HCT116 (cell line): ENCODE results near the gene YDJC. TPM values are rescaled to one million over a fixed set of nuclear protein-coding genes. Genes with fewer than 3 reads are reported as not detected.

ENCODE experiments used
- ATAC-seq: fragments of 200-7000 bp; cut with Tn5 transposase; 2 replicates; pipeline ENCODE4 v1.9.1; 2020; ENCODE audit warnings: mild to moderate bottlenecking, moderate library complexity
- BruUV-seq: library from RNA; stranded (reverse); fragments of 400-500 nt; replicated peaks from 2 replicates; lab custom pipeline; 2021; lab: Mats Ljungman, UMichigan
- CTCF ChIA-PET: fragments of 300-600 bp; sonication (Branson Sonifier 250); formaldehyde crosslinking; loops from one replicate; lab custom pipeline; 2021; ENCODE audit warnings: antibody characterized with exemption; lab: Charles Lee
- POLR2A ChIA-PET: fragments of 300-600, 350-600 bp; sonication (Branson Sonifier 250); formaldehyde crosslinking; loops from one replicate; lab custom pipeline; 2021; ENCODE audit warnings: antibody characterized with exemption; lab: Charles Lee
- RAD21 ChIA-PET, 2 experiments: fragments of 300-600 bp; sonication (Branson Sonifier 250); formaldehyde crosslinking; loops; one replicate each; lab custom pipeline; 2023; ENCODE audit warnings: low total read pairs in 2 of 2; ENCODE audit not compliant: uncharacterized antibody in 2 of 2, unreplicated experiment in 2 of 2, low non-redundant PET in 1 of 2; lab: Charles Lee
- DNase-seq: peaks from one replicate; pipeline ENCODE4 v3.0.0-alpha.2; 2010; ENCODE audit warnings: low read depth, low spot score
- H2AFZ ChIP-seq: fragments of 200-600 bp; shearing (Covaris generic), sonication (generic); 2 replicates; pipeline ENCODE4 v1.6.1; 2017; ENCODE audit warnings: low read depth, mixed run types, mixed read lengths, antibody characterized with exemption, low read length; ENCODE audit not compliant: poor library complexity, severe bottlenecking
- H3K27ac ChIP-seq: 2 replicates; pipeline ENCODE4 v1.5.1; 2012; ENCODE audit warnings: low read depth, low read length
- H3K27me3 ChIP-seq: fragments of 200-600 bp; sonication (generic); 2 replicates; pipeline ENCODE4 v1.6.1; 2016; ENCODE audit warnings: mixed run types, low read length, mixed read lengths; ENCODE audit not compliant: insufficient read depth
- H3K36me3 ChIP-seq, 2 experiments: fragments of 200-500 bp in 1 of 2; fragments of 200-600 bp in 1 of 2; sonication (Bioruptor generic) in 1 of 2; sonication (generic) in 1 of 2; 2 replicates each; pipeline versions ENCODE4 v1.5.1 to v1.6.1; 2014 to 2016; ENCODE audit warnings: low read length in 2 of 2, inconsistent platforms in 1 of 2, mixed read lengths in 1 of 2, mixed run types in 1 of 2; ENCODE audit not compliant: insufficient read depth in 2 of 2, control insufficient read depth in 1 of 2
- H3K4me1 ChIP-seq, 2 experiments: fragments of 200-600 bp in 1 of 2; sonication (generic) in 1 of 2; 2 replicates each; pipeline versions ENCODE4 v1.5.1 to v1.6.1; 2012 to 2017; ENCODE audit warnings: low read length in 2 of 2, inconsistent platforms in 1 of 2, mild to moderate bottlenecking in 1 of 2, mixed read lengths in 1 of 2, mixed run types in 1 of 2, moderate library complexity in 1 of 2; ENCODE audit not compliant: insufficient read depth in 2 of 2, control insufficient read depth in 1 of 2
- H3K4me2 ChIP-seq: fragments of 200-600 bp; sonication (generic); 2 replicates; pipeline ENCODE4 v1.6.1; 2017; ENCODE audit warnings: mixed run types, low read length, mixed read lengths
- H3K4me3 ChIP-seq, 2 experiments: fragments of 200-600 bp in 1 of 2; sonication (generic) in 1 of 2; replicated peaks in 1 of 2; 2 replicates each; pipeline ENCODE4 v1.5.1; 2011 to 2016; ENCODE audit warnings: low read length in 2 of 2, control low read depth in 1 of 2, low read depth in 1 of 2, mild to moderate bottlenecking in 1 of 2, mixed read lengths in 1 of 2, mixed run types in 1 of 2
- H3K79me2 ChIP-seq: fragments of 200-600 bp; sonication (generic); 2 replicates; pipeline ENCODE4 v1.6.1; 2017; ENCODE audit warnings: mild to moderate bottlenecking, mixed run types, low read length, moderate library complexity, mixed read lengths; ENCODE audit not compliant: insufficient read depth
- H3K9ac ChIP-seq: fragments of 200-600 bp; sonication (generic); 2 replicates; pipeline ENCODE4 v1.6.1; 2016; ENCODE audit warnings: low read length, mixed read lengths
- H3K9me2 ChIP-seq: fragments of 200-600 bp; sonication (generic), shearing (Covaris generic); 2 replicates; pipeline ENCODE4 v1.6.1; 2017; ENCODE audit warnings: mixed run types, mild to moderate bottlenecking, moderate library complexity; ENCODE audit not compliant: insufficient read depth
- H3K9me3 ChIP-seq, 2 experiments: fragments of 200-500 bp in 1 of 2; fragments of 200-600 bp in 1 of 2; sonication (Bioruptor generic) in 1 of 2; sonication (generic) in 1 of 2; 2 replicates each; pipeline ENCODE4 v1.6.1; 2014 to 2017; ENCODE audit warnings: low read length in 2 of 2, mixed read lengths in 2 of 2, inconsistent platforms in 1 of 2, low read depth in 1 of 2, mild to moderate bottlenecking in 1 of 2, mixed run types in 1 of 2, moderate library complexity in 1 of 2; ENCODE audit not compliant: control insufficient read depth in 1 of 2, insufficient read depth in 1 of 2
- H4K20me1 ChIP-seq: fragments of 200-600 bp; sonication (generic), shearing (Covaris generic); 2 replicates; pipeline ENCODE4 v1.6.1; 2017; ENCODE audit warnings: mixed run types, mild to moderate bottlenecking, moderate library complexity; ENCODE audit not compliant: insufficient read depth
- CBX3 ChIP-seq: IDR thresholded peaks from 2 replicates; pipeline ENCODE4 v1.6.1; 2012; ENCODE audit warnings: low read depth
- EGR1 ChIP-seq: IDR thresholded peaks from 2 replicates; pipeline ENCODE4 v1.6.1; 2012; ENCODE audit warnings: low read depth
- ELF1 ChIP-seq: IDR thresholded peaks from 2 replicates; pipeline ENCODE4 v1.6.1; 2012; ENCODE audit warnings: low read depth, borderline replicate concordance
- EZH2 ChIP-seq: fragments of 200-600 bp; sonication (generic); IDR thresholded peaks from 2 replicates; pipeline ENCODE4 v1.6.1; 2017; ENCODE audit warnings: antibody characterized with exemption, mixed run types
- EZH2phosphoT487 ChIP-seq: fragments of 200-600 bp; IDR thresholded peaks from 2 replicates; pipeline ENCODE4 v1.6.1; 2018; ENCODE audit warnings: antibody characterized with exemption, borderline replicate concordance
- JUND ChIP-seq: IDR thresholded peaks from 2 replicates; pipeline ENCODE4 v1.6.1; 2012
- SP1 ChIP-seq: IDR thresholded peaks from 2 replicates; pipeline ENCODE4 v1.6.1; 2012; ENCODE audit warnings: low read depth
- TCF7L2 ChIP-seq: IDR thresholded peaks from 2 replicates; pipeline ENCODE4 v1.7.0; 2011; ENCODE audit warnings: borderline replicate concordance, inconsistent platforms; ENCODE audit not compliant: insufficient read depth, insufficient read length; ENCODE audit errors: extremely low read depth
- YY1 ChIP-seq: IDR thresholded peaks from 2 replicates; pipeline ENCODE4 v1.6.1; 2011; ENCODE audit warnings: low read length, low read depth, moderate library complexity, mild to moderate bottlenecking; ENCODE audit not compliant: insufficient replicate concordance; ENCODE audit errors: extremely low read depth
- ZFX ChIP-seq: fragments of 450-650 bp; IDR thresholded peaks from 2 replicates; pipeline ENCODE4 v1.6.1; 2017
- intact Hi-C: fragments of 100-400 bp; cut with micrococcal nuclease; formaldehyde crosslinking; loops from 2 replicates; pipeline ENCODE4 v1.10.0; 2022
- total RNA-seq: library from RNA; stranded (reverse); gene quantifications from one replicate; pipeline ENCODE4 v1.2.1, GENCODE V29; 2021; ENCODE audit not compliant: unreplicated experiment
- TF ChIP-seq, protein P1 (sequence below): IDR thresholded peaks from 2 replicates; pipeline ENCODE4 v1.6.1; 2012
- TF ChIP-seq, protein P2 (sequence below): IDR thresholded peaks from 2 replicates; pipeline ENCODE4 v1.6.1; 2012

YDJC gene
- total RNA-seq, 1 experiment from 2014 or later = 78.3 TPM

DNA sequence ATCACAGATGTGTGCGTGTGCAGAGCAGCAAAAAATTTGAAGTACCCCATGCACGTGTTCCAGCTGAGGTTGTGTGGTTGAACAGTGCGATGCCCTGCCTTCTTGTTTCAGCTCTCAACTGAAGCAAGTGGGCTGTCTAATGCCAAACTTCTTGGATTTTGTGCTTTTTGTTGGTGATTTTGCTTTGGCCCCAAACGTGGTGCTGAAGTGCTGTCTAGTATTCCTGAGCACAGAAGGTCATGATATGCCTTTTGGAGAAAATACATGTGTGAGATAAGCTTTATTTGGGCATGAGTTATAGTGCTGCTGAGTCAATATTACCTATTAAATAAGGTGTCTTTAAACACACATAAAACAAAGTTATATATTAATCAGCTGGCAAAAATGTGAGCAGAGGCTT, 14.1 kb downstream of the YDJC start:
- H3K4me1 ChIP-seq = no peaks in the 10 kb centered on the region
- ChIA-PET CTCF (interaction anchor here (0.9 to 1.7 kb wide), 3 partner anchors 10 to 31 kb away, joined by 3 to 4 read pairs (median 3); no protein-coding TSS in a partner anchor), RAD21 (no interaction called here), POLR2A (no interaction called here)
- H3K4me2 ChIP-seq = no peak overlapping the region
- peaks cover 93% of the 10 kb centered on the region for H3K79me2 ChIP-seq
- no peaks in the 10 kb centered on the region for H3K9me2 ChIP-seq
- peaks cover 8 to 30% of the 10 kb centered on the region in 2 experiments for H3K36me3 ChIP-seq
- peaks cover 14% of the 10 kb centered on the region; the same call in 1 of the 2 replicates for H4K20me1 ChIP-seq
- ATAC-seq = no peak
- no peak overlapping the region for H3K4me3 ChIP-seq
- no peaks in the 10 kb centered on the region for H3K27me3 ChIP-seq
- TF ChIP-seq JUND = no peak
- no peak for TF ChIP-seq ELF1
- TF ChIP-seq SP1 = no peak
- TF ChIP-seq EGR1 = no peak
- TF ChIP-seq, protein P1, sequence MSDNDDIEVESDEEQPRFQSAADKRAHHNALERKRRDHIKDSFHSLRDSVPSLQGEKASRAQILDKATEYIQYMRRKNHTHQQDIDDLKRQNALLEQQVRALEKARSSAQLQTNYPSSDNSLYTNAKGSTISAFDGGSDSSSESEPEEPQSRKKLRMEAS = no peak
- no peak for TF ChIP-seq YY1
- TF ChIP-seq, protein P2, sequence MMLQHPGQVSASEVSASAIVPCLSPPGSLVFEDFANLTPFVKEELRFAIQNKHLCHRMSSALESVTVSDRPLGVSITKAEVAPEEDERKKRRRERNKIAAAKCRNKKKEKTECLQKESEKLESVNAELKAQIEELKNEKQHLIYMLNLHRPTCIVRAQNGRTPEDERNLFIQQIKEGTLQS = no peak
- no peak for TF ChIP-seq CBX3
- TF ChIP-seq ZFX = no peak
- TF ChIP-seq TCF7L2 = no peak
- no peak for TF ChIP-seq EZH2
- no peak for TF ChIP-seq EZH2phosphoT487
- no peak overlapping the region for H2AFZ ChIP-seq
- no peak for DNase-seq
- no peak overlapping the region for H3K9ac ChIP-seq
- BruUV-seq = no TSS peak
- no peaks in the 10 kb centered on the region for H3K9me3 ChIP-seq
- intact Hi-C loops = no loop called here
- no peak overlapping the region for H3K27ac ChIP-seq
